ENCODE data around the gene SUN3.

GRCh38 chr7:48011951-48012350, 17.0 kb downstream of the SUN3 start:
- TF ChIP-seq YY1 (IDR thresholded peaks at IDR 0.05; ENCODE audit: insufficient read depth, insufficient read length) (no peak), ZNF274 (IDR thresholded peaks at IDR 0.05; ENCODE audit: low read depth, low read length) (no peak), SUZ12 (IDR thresholded peaks at IDR 0.05; ENCODE audit: extremely low read depth, insufficient read depth, insufficient read length) (no peak)

All from NT2/D1 (cell line).